PC-3 (cell line): ENCODE measurements around the gene PLCD1. TPM values are rescaled to one million over a fixed set of nuclear protein-coding genes. Genes with fewer than 3 reads are reported as not detected.

ENCODE experiments used
- ATAC-seq: fragments of 200-7000 bp; cut with Tn5 transposase; 2 replicates; pipeline ENCODE4 v1.9.1; 2020; ENCODE audit warnings: mild to moderate bottlenecking, moderate library complexity
- BruUV-seq: library from RNA; stranded (reverse); fragments of 400-500 nt; replicated peaks from 2 replicates; lab custom pipeline; 2021; lab: Mats Ljungman, UMichigan
- CTCF ChIA-PET: fragments of 300-600 bp; sonication (Branson Sonifier 250); formaldehyde crosslinking; loops from one replicate; lab custom pipeline; 2022; ENCODE audit warnings: antibody characterized with exemption; lab: Charles Lee
- POLR2A ChIA-PET: fragments of 300-600 bp; sonication (Branson Sonifier 250); formaldehyde crosslinking; loops from one replicate; lab custom pipeline; 2022; ENCODE audit warnings: antibody characterized with exemption; ENCODE audit not compliant: unreplicated experiment; lab: Charles Lee
- DNase-seq: peaks from one replicate; pipeline ENCODE4 v3.0.0-alpha.2; 2015
- H2AFZ ChIP-seq: fragments of 300-600 bp; sonication (generic); 2 replicates; pipeline ENCODE4 v1.6.0; 2016; ENCODE audit warnings: antibody characterized with exemption, low read length
- H3F3A ChIP-seq: fragments of 300-600 bp; sonication (generic); one replicate; pipeline ENCODE4 v1.6.0; 2017; ENCODE audit warnings: antibody characterized with exemption, low read length, control low read depth, mild to moderate bottlenecking; ENCODE audit not compliant: unreplicated experiment
- H3K27ac ChIP-seq: fragments of 300-600 bp; sonication (generic); 2 replicates; pipeline ENCODE4 v1.5.1; 2016; ENCODE audit warnings: mild to moderate bottlenecking, low read length
- H3K27me3 ChIP-seq: fragments of 300-600 bp; sonication (generic); 2 replicates; pipeline ENCODE4 v1.6.1; 2016; ENCODE audit warnings: low read length, mixed read lengths
- H3K36me3 ChIP-seq: fragments of 300-600 bp; sonication (generic); 2 replicates; pipeline ENCODE4 v1.6.1; 2016; ENCODE audit warnings: low read depth, mixed run types, low read length, mixed read lengths
- H3K4me1 ChIP-seq: fragments of 300-600 bp; sonication (generic); 2 replicates; pipeline ENCODE4 v1.5.1; 2016; ENCODE audit warnings: low read length; ENCODE audit not compliant: insufficient read depth
- H3K4me2 ChIP-seq: fragments of 300-600 bp; sonication (generic); 2 replicates; pipeline ENCODE4 v1.6.0; 2016; ENCODE audit warnings: low read length
- H3K4me3 ChIP-seq: fragments of 300-600 bp; sonication (generic); 2 replicates; pipeline ENCODE4 v1.5.1; 2016; ENCODE audit warnings: mild to moderate bottlenecking, low read length, mixed read lengths
- H3K79me2 ChIP-seq: fragments of 300-600 bp; sonication (generic); 2 replicates; pipeline ENCODE4 v1.6.1; 2017; ENCODE audit warnings: low read length, mixed read lengths
- H3K9ac ChIP-seq: fragments of 300-600 bp; sonication (generic); 2 replicates; pipeline ENCODE4 v1.6.0; 2016; ENCODE audit warnings: mild to moderate bottlenecking, low read length
- H3K9me2 ChIP-seq: fragments of 300-600 bp; sonication (generic); replicated peaks from 2 replicates; pipeline ENCODE4 v1.6.1; 2016; ENCODE audit warnings: mixed run types, low read length, mixed read lengths
- H3K9me3 ChIP-seq: fragments of 300-600 bp; sonication (generic); 2 replicates; pipeline ENCODE4 v1.6.1; 2016; ENCODE audit warnings: low read length, mixed read lengths
- H4K20me1 ChIP-seq: fragments of 300-600 bp; sonication (generic); 2 replicates; pipeline ENCODE4 v1.6.1; 2016; ENCODE audit warnings: low read length, mixed read lengths
- CTCF ChIP-seq: fragments of 300-600 bp; sonication (generic); conservative IDR thresholded peaks from 2 replicates; pipeline ENCODE4 v1.5.1; 2017; ENCODE audit warnings: antibody characterized with exemption, low read depth, mild to moderate bottlenecking, low read length
- EZH2 ChIP-seq: fragments of 300-600 bp; sonication (generic); IDR thresholded peaks from one replicate; pipeline ENCODE4 v1.6.1; 2017; ENCODE audit warnings: antibody characterized with exemption, mild to moderate bottlenecking, low read length; ENCODE audit not compliant: unreplicated experiment
- EZH2phosphoT487 ChIP-seq: fragments of 300-600 bp; sonication (generic); IDR thresholded peaks from 2 replicates; pipeline ENCODE4 v1.6.1; 2018; ENCODE audit warnings: mild to moderate bottlenecking, antibody characterized with exemption, low read length, borderline replicate concordance
- intact Hi-C: fragments of 100-400 bp; cut with micrococcal nuclease; formaldehyde crosslinking; loops from 2 replicates; pipeline ENCODE4 v1.9.0; 2023
- total RNA-seq: library from RNA; depleted of rRNA; stranded (reverse); fragments of >200 nt; gene quantifications from 2 replicates; pipeline ENCODE4 v1.2.3, GENCODE V29; 2014

The PLCD1 gene
- total RNA-seq, 1 experiment from 2014 or later, result 18.5 TPM

- Histone ChIP-seq H3K9ac (no peak overlapping the region), H2AFZ (no peak overlapping the region), H4K20me1 (no peaks in the 10 kb centered on the region), H3K27me3 (no peaks in the 10 kb centered on the region), H3F3A (no peaks in the 10 kb centered on the region), H3K4me2 (no peak overlapping the region), H3K79me2 (no peaks in the 10 kb centered on the region), H3K9me2 (no peaks in the 10 kb centered on the region), H3K27ac (no peak overlapping the region), H3K9me3 (no peaks in the 10 kb centered on the region), H3K4me3 (no peak overlapping the region), H3K36me3 (no peaks in the 10 kb centered on the region), H3K4me1 (peaks cover 20% of the 10 kb centered on the region)
- TF ChIP-seq EZH2 (no peak), CTCF (no peak), EZH2phosphoT487 (no peak)
- no TSS peak for BruUV-seq
- intact Hi-C loops, result loop anchor here (10.0 kb wide), 2 partner anchors 446 to 476 kb away; partner anchors contain the start of gene ACVR2B
- ATAC-seq (no peak), DNase-seq (no peak)
- CTCF ChIA-PET, result no interaction called here
- POLR2A ChIA-PET, result no interaction called here
Observed at GRCh38 chr3:38008971-38009580, 20.4 kb downstream of the PLCD1 start.

GRCh38 chr3:38008191-38008701 is 21.2 kb downstream of the PLCD1 start:
- H3K9me3 ChIP-seq, result no peaks in the 10 kb centered on the region
- CTCF ChIA-PET, result no interaction called here
- POLR2A ChIA-PET, result no interaction called here
- H3K79me2 ChIP-seq, result no peaks in the 10 kb centered on the region
- H3K36me3 ChIP-seq, result no peaks in the 10 kb centered on the region
- H3K9ac ChIP-seq, result no peak overlapping the region
- DNase-seq (no peak), ATAC-seq (no peak)
- no peaks in the 10 kb centered on the region for H3F3A ChIP-seq
- TF ChIP-seq CTCF (no peak), EZH2 (no peak), EZH2phosphoT487 (no peak)
- no peaks in the 10 kb centered on the region for H3K9me2 ChIP-seq
- H3K4me1 ChIP-seq, result peaks cover 27% of the 10 kb centered on the region
- H3K27me3 ChIP-seq, result no peaks in the 10 kb centered on the region
- no TSS peak for BruUV-seq
- intact Hi-C loops, result loop anchor here (10.0 kb wide), 2 partner anchors 447 to 477 kb away; partner anchors contain the start of gene ACVR2B
- no peak overlapping the region for H3K27ac ChIP-seq
- H3K4me3 ChIP-seq, result no peak overlapping the region
- H2AFZ ChIP-seq, result no peak overlapping the region
- H4K20me1 ChIP-seq, result no peaks in the 10 kb centered on the region
- no peak overlapping the region for H3K4me2 ChIP-seq

GRCh38 chr3:38007754-38008090 is 21.7 kb downstream of the PLCD1 start:
- DNase-seq, result no peak
- intact Hi-C loops, result loop anchor here (10.0 kb wide), 2 partner anchors 447 to 477 kb away; partner anchors contain the start of gene ACVR2B
- no peaks in the 10 kb centered on the region for H3K36me3 ChIP-seq
- no peaks in the 10 kb centered on the region for H3K9me3 ChIP-seq
- no peaks in the 10 kb centered on the region for H3F3A ChIP-seq
- TF ChIP-seq EZH2, result no peak
- no peak for TF ChIP-seq CTCF
- no peak overlapping the region for H3K4me2 ChIP-seq
- TSS peak; percentile 12 for BruUV-seq
- H3K79me2 ChIP-seq, result no peaks in the 10 kb centered on the region
- H3K27ac ChIP-seq, result no peak overlapping the region
- no peak for ATAC-seq
- no peak overlapping the region for H3K4me3 ChIP-seq
- no peaks in the 10 kb centered on the region for H4K20me1 ChIP-seq
- no peaks in the 10 kb centered on the region for H3K9me2 ChIP-seq
- H3K4me1 ChIP-seq, result peaks cover 27% of the 10 kb centered on the region
- ChIA-PET POLR2A (no interaction called here), CTCF (no interaction called here)
- H3K27me3 ChIP-seq, result no peaks in the 10 kb centered on the region
- H3K9ac ChIP-seq, result no peak overlapping the region
- H2AFZ ChIP-seq, result no peak overlapping the region
